ENCODE measurements around the gene COL27A1.
"Not testable (repeated sequence)": the region's sequence is repeated elsewhere in the genome, so short reads cannot be mapped to it uniquely, and the experiment has no call there.

Gene COL27A1

DNA sequence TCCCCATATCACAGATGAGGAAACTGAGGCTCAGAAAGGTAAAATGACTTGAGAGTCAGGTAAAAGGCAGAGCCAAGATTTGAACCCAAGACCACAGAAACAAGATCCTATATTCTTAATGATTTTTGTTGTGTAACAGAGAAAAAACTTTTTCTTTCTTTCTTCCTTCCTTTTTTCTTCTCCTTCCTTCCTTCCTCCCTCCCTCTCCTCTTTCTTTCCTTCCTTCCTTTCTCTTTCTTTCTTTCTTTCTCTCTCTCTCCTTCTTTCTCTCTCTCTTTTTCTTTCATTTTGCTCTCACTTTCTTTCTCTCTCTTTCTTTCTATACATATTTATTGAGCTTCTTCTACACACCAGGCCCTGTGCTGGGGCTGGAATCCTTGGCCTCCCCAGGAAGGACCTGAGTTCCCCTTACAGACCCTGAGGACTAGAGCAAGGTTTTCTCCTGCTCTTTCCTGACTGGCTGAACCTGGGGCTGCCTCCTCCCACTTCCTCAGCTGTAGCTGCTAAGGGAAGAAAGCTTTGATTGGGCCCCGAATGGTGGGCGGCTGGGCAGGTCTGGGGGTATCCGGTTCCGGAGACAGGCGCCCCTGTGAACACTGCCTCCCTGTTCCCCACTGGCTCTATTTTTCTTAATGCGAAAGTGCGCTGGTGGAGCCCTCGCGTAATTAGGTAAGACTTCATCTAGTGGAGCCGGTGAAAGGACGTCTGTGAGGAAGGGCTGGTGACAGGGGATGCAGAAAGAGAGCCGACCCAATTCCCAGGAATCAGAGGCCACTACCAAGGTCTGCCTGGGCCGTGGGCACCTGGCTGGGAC lies 28.9 kb upstream of the COL27A1 start:
- TF ChIP-seq, protein P1, sequence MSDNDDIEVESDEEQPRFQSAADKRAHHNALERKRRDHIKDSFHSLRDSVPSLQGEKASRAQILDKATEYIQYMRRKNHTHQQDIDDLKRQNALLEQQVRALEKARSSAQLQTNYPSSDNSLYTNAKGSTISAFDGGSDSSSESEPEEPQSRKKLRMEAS (IDR thresholded peaks at IDR 0.05; ENCODE audit: low read depth, low read length), result no peak
- TF ChIP-seq MYC (IDR thresholded peaks at IDR 0.05; ENCODE audit: low read depth, low read length) (no peak), POLR2A (IDR thresholded peaks at IDR 0.05; ENCODE audit: extremely low read depth, insufficient read length) (no peak)
- TF ChIP-seq, protein P2, sequence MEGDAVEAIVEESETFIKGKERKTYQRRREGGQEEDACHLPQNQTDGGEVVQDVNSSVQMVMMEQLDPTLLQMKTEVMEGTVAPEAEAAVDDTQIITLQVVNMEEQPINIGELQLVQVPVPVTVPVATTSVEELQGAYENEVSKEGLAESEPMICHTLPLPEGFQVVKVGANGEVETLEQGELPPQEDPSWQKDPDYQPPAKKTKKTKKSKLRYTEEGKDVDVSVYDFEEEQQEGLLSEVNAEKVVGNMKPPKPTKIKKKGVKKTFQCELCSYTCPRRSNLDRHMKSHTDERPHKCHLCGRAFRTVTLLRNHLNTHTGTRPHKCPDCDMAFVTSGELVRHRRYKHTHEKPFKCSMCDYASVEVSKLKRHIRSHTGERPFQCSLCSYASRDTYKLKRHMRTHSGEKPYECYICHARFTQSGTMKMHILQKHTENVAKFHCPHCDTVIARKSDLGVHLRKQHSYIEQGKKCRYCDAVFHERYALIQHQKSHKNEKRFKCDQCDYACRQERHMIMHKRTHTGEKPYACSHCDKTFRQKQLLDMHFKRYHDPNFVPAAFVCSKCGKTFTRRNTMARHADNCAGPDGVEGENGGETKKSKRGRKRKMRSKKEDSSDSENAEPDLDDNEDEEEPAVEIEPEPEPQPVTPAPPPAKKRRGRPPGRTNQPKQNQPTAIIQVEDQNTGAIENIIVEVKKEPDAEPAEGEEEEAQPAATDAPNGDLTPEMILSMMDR (IDR thresholded peaks at IDR 0.05; ENCODE audit: low read depth, low read length), result no peak
- no peak overlapping the region for H3K4me3 ChIP-seq (ENCODE audit: low read depth, low read length)
- no peak for DNase-seq (ENCODE audit: low read depth)

DNA sequence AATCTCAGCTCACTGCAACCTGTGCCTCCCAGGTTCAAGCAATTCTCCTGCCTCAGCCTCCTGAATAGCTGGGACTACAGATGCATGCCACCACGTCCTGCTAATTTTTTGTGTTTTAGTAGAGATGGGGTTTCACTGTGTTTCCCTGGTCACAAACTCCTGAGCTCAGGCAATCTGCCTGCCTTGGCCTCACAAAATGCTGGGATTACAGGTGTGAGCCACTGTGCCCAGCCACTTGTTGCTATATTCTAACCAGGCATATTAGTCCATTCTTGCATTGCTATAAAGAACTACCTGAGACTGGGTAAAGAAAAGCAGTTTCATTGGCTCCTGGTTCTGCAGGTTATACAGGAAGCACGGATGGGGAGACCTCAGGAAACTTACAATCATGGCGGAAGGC lies 26.6 kb upstream of the COL27A1 start:
- not testable (repeated sequence) for DNase-seq (ENCODE audit: low read depth)

DNA sequence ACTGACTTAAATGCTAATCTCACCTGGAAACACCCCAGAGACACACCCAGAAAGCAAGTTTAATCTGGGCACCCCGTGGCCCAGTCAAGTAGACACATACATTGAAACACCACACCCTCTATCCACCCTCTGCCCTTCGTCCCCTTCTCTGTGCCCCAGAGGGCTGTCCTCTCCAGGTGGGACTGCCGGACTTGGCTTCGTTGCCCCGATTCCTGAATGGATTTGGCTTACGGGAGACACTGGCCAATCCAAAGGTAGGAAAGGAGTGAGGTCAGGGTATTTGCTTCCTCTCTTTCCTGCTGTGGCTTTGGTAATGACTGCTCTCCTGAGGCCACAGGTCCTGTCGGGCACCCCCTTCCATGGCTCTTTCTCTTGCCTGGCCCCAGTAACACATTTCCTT lies 25.2 kb upstream of the COL27A1 start:
- H3K4me3 ChIP-seq (ENCODE audit: low read depth, low read length), result no peak overlapping the region
- TF ChIP-seq, protein P1 (IDR thresholded peaks at IDR 0.05; ENCODE audit: low read depth, low read length), result no peak
- TF ChIP-seq MYC (IDR thresholded peaks at IDR 0.05; ENCODE audit: low read depth, low read length) (no peak), POLR2A (IDR thresholded peaks at IDR 0.05; ENCODE audit: extremely low read depth, insufficient read length) (no peak)
- TF ChIP-seq, protein P2 (IDR thresholded peaks at IDR 0.05; ENCODE audit: low read depth, low read length), result no peak
- DNase-seq (ENCODE audit: low read depth), result no peak

More for the DNA sequence above, 26.6 kb upstream of the COL27A1 start:
- not testable (repeated sequence) for H3K4me3 ChIP-seq (ENCODE audit: low read depth, low read length)

DNA sequence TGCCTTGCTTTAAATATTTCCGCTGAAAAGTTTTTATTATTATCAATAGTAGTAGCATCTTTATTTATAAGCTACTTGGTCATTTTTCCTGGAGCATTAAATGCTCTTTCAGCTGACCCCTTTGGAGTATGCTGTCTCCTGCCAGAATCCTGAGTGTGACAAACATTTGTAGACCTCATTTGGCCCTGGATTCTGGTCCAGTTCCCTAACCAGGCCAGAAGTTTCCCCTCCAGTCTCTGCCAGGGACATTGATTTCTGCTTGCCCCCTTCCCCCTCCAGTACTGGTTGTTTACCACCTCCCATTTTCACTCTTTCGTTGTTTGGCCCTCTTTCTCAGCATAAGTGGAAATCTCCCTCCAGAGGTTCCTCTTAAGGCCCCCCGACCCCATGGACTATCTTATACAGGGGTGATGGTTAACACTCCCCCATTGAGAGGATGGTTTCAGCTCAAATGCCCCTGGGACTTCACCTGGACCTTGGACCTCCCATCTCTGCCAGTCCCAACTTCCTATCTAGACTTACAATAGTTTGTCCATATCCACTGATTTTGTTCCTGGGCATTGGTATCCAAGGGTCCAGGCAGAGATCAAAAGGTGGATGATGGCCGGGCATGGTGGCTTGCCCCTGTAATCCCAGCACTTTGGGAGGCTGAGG lies 24.6 kb upstream of the COL27A1 start:
- no peak overlapping the region for H3K4me3 ChIP-seq (ENCODE audit: low read depth, low read length)
- TF ChIP-seq, protein P2 (IDR thresholded peaks at IDR 0.05; ENCODE audit: low read depth, low read length), result no peak
- TF ChIP-seq, protein P1 (IDR thresholded peaks at IDR 0.05; ENCODE audit: low read depth, low read length), result no peak
- TF ChIP-seq POLR2A (IDR thresholded peaks at IDR 0.05; ENCODE audit: extremely low read depth, insufficient read length) (no peak), MYC (IDR thresholded peaks at IDR 0.05; ENCODE audit: low read depth, low read length) (no peak)
- no peak for DNase-seq (ENCODE audit: low read depth)

DNA sequence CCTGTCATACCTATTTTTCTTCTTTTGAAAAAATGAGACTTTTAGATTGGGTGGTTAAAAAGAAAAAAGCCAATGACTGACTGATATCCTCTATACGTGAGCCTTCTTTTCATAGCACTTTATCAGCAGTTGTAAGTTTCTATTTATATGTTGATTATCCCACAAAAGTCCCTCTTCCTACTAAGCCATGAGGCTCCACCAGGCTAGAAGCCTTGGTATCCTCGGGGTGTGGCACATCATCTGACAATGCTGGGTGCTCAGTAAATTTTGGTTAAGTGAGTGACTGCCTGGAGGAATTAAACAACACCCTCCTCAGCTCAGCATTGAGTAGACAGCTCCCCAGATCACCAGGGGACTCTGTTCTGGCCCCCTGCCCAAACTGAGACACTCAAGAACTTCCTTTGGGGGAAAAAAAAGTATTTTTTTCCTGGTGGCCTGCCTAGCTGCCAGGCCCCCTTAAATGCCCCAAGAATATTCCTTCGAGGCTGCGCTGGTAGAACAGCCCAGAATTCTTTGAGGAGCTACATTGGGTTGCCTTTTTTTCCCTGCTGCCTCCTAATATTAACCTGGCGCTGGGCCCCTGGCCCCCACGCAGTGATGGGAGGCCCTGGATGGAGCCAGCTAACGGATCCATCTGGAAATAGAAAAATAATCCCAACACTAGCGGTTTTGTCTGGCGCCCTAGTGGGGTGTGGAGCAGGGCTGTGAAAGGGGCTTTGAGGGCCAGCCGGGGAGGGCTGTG lies 23.4 kb upstream of the COL27A1 start:
- TF ChIP-seq, protein P1 (IDR thresholded peaks at IDR 0.05; ENCODE audit: low read depth, low read length), result no peak
- no peak for TF ChIP-seq POLR2A (IDR thresholded peaks at IDR 0.05; ENCODE audit: extremely low read depth, insufficient read length)
- TF ChIP-seq, protein P2 (IDR thresholded peaks at IDR 0.05; ENCODE audit: low read depth, low read length), result no peak
- no peak for DNase-seq (ENCODE audit: low read depth)
- no peak overlapping the region for H3K4me3 ChIP-seq (ENCODE audit: low read depth, low read length)

DNA sequence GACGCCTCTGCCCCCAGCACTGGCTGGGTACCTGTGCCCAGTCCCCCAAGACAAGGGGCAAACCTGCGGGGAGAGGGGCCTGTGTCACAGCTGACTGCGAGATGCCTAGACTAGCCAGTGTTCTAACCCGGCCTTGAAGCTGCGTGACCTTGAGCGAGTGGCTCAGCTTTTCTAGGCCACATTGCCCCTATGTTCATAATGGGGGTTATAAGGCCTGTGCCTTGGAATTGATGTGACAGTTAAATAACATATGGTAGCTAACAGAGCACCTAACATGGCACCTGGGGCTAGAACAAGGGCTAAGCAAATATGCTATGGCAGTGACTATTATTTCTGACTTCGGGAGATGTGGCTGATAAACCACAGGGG lies 22.8 kb upstream of the COL27A1 start:
- TF ChIP-seq, protein P2 (IDR thresholded peaks at IDR 0.05; ENCODE audit: low read depth, low read length), result no peak
- TF ChIP-seq POLR2A (IDR thresholded peaks at IDR 0.05; ENCODE audit: extremely low read depth, insufficient read length) (no peak), MYC (IDR thresholded peaks at IDR 0.05; ENCODE audit: low read depth, low read length) (no peak)
- TF ChIP-seq, protein P1 (IDR thresholded peaks at IDR 0.05; ENCODE audit: low read depth, low read length), result no peak
- no peak for DNase-seq (ENCODE audit: low read depth)
- no peak overlapping the region for H3K4me3 ChIP-seq (ENCODE audit: low read depth, low read length)

Data from NB4 (cell line).